Right lobe of liver (tissue), 6 donors: ENCODE data around the gene CACYBP. TPM values are rescaled to one million over a fixed set of nuclear protein-coding genes. Genes with fewer than 3 reads are reported as not detected.

Experiments used
- ATAC-seq, 4 donors: fragments of 200-7000 bp; cut with Tn5 transposase; one replicate each; pipeline ENCODE4 v1.9.1; 2020; ENCODE audit warnings: mild to moderate bottlenecking in 4 of 4, moderate library complexity in 4 of 4
- DNase-seq, 3 donors: peaks; one replicate each; pipeline ENCODE4 v3.0.0-alpha.2; 2020
- H3K27ac ChIP-seq, 3 donors: fragments of 200-600 bp; one replicate each; pipeline ENCODE4 v1.8.0; 2022
- H3K27me3 ChIP-seq, 2 donors: fragments of 200-600 bp; one replicate each; pipeline ENCODE4 v1.8.0; 2022
- H3K36me3 ChIP-seq, 4 donors: fragments of 200-600 bp; sonication (generic) in 1 of 4; one replicate each; pipeline versions ENCODE4 v1.5.1 to v1.8.0; 2017 to 2022; ENCODE audit warnings: control low read depth in 1 of 4
- H3K4me1 ChIP-seq, 4 donors: fragments of 200-600 bp; sonication (generic) in 1 of 4; one replicate each; pipeline versions ENCODE4 v1.5.1 to v1.8.0; 2017 to 2022; ENCODE audit warnings: control low read depth in 1 of 4
- H3K4me3 ChIP-seq, 3 donors: fragments of 200-600 bp; one replicate each; pipeline ENCODE4 v1.8.0; 2022
- H3K9me3 ChIP-seq, 4 donors: fragments of 200-600 bp; sonication (generic) in 1 of 4; one replicate each; pipeline versions ENCODE4 v1.5.1 to v1.8.0; 2017 to 2022; ENCODE audit warnings: control low read depth in 1 of 4
- CTCF ChIP-seq, 4 donors: fragments of 200-600 bp in 3 of 4; fragments of 450-650 bp in 1 of 4; IDR thresholded peaks; one replicate each; pipeline versions ENCODE4 v1.5.1 to v1.8.0; 2016 to 2022; ENCODE audit warnings: antibody characterized with exemption in 4 of 4, mild to moderate bottlenecking in 2 of 4
- POLR2A ChIP-seq: fragments of 450-650 bp; IDR thresholded peaks from one replicate; pipeline ENCODE4 v1.6.1; 2017; ENCODE audit warnings: antibody characterized with exemption, mild to moderate bottlenecking
- WGBS: methylation state at CpG from one replicate; pipeline ENCODE4 v1.1.6; 2018; ENCODE audit warnings: low coverage, low lambda C conversion rate; ENCODE audit not compliant: insufficient coverage; ENCODE audit errors: missing lambda C conversion rate; 5-methylcytosine and 5-hydroxymethylcytosine counted together
- intact Hi-C, 2 donors: fragments of 100-400 bp; cut with DNase I; formaldehyde crosslinking; loops; one replicate each; pipeline versions ENCODE4 v1.11.2 to v1.14.1; 2022
- total RNA-seq, 6 experiments: library from RNA; depleted of rRNA in 2 of 6; stranded (reverse); fragments of >200 nt in 2 of 6; fragmentation: NEBNext Ultra II Directional in 3 of 6; extraction: Animal tissue kit (Norgen Biotek cat#: 25700) in 3 of 6; gene quantifications; one replicate each; pipeline versions ENCODE4 v1.1.0 to v1.2.4, GENCODE V29; 2016 to 2023
- donor health status: DM: no; HTN: yes; CAD: no.
- donor health status: DM: no; HTN: no; CAD: no.
- donor health status: DM: no; HTN: no; CAD: no.
- donor health status: DM: no; HTN: yes; CAD: no.
- donor health status: DM: no; HTN: yes; CAD: no.

CACYBP gene
- total RNA-seq, 6 experiments from 2014 or later: 20.3 to 60.0 (median 31.2) TPM

GRCh38 chr1:174995121-174995520 is 4.6 kb upstream of the CACYBP start:
- Histone ChIP-seq H3K36me3 (no peaks in the 10 kb centered on the region), H3K27ac (no peak overlapping the region), H3K27me3 (no peaks in the 10 kb centered on the region), H3K4me3 (no peak overlapping the region), H3K4me1 (peaks cover 0 to 5% (median 0%) of the 10 kb centered on the region in 4 donors), H3K9me3 (no peaks in the 10 kb centered on the region)
- TF ChIP-seq CTCF (IDR thresholded peaks at IDR 0.05) (no peak), POLR2A (no peak)
- no peak for ATAC-seq
- no peak for DNase-seq
- WGBS: 59% methylated on average over 3 of the region's 3 CpGs
- intact Hi-C loops: loop anchor here in 1 of 2 donors (5.0 kb wide), 1 partner anchor 228 kb away; no protein-coding TSS in a partner anchor

GRCh38 chr1:174995916-174996315 is 3.8 kb upstream of the CACYBP start:
- H3K4me1 ChIP-seq: peaks cover 0 to 4% (median 0%) of the 10 kb centered on the region in 4 donors
- ATAC-seq (no peak), DNase-seq (no peak)
- no peak overlapping the region for H3K27ac ChIP-seq
- no peaks in the 10 kb centered on the region for H3K27me3 ChIP-seq
- no peaks in the 10 kb centered on the region for H3K9me3 ChIP-seq
- no peak overlapping the region for H3K4me3 ChIP-seq
- no peak for TF ChIP-seq CTCF (IDR thresholded peaks at IDR 0.05)
- TF ChIP-seq POLR2A: no peak
- WGBS: 89% methylated on average over 1 of the region's 1 CpG
- H3K36me3 ChIP-seq: no peaks in the 10 kb centered on the region
- intact Hi-C loops: loop anchor here in 1 of 2 donors (5.0 kb wide), 1 partner anchor 229 kb away; no protein-coding TSS in a partner anchor

- intact Hi-C loops: loop anchor here in 1 of 2 donors (5.0 kb wide), 1 partner anchor 229 kb away; no protein-coding TSS in a partner anchor
- Histone ChIP-seq H3K27ac (no peak overlapping the region), H3K4me1 (peaks cover 0 to 8% (median 2%) of the 10 kb centered on the region in 4 donors), H3K36me3 (no peaks in the 10 kb centered on the region), H3K27me3 (no peaks in the 10 kb centered on the region), H3K9me3 (no peaks in the 10 kb centered on the region), H3K4me3 (no peak overlapping the region)
- DNase-seq: no peak
- TF ChIP-seq CTCF (IDR thresholded peaks at IDR 0.05) (no peak), POLR2A (no peak)
- 41% methylated on average over 1 of the region's 1 CpG for WGBS
- no peak for ATAC-seq
These were observed 3.3 kb upstream of the CACYBP start for GRCh38 chr1:174996476-174996875.

GRCh38 chr1:174997041-174997440 is 2.7 kb upstream of the CACYBP start:
- Histone ChIP-seq H3K4me1 (peaks cover 0 to 13% (median 3%) of the 10 kb centered on the region in 4 donors), H3K27ac (no peak overlapping the region), H3K27me3 (no peaks in the 10 kb centered on the region), H3K4me3 (no peak overlapping the region), H3K36me3 (no peaks in the 10 kb centered on the region), H3K9me3 (no peaks in the 10 kb centered on the region)
- TF ChIP-seq CTCF (IDR thresholded peaks at IDR 0.05) (no peak), POLR2A (no peak)
- 92% methylated on average over 3 of the region's 3 CpGs for WGBS
- ATAC-seq (no peak), DNase-seq (no peak)
- intact Hi-C loops: loop anchor here in 1 of 2 donors (5.0 kb wide), 1 partner anchor 230 kb away; no protein-coding TSS in a partner anchor
